Measurements from ENCODE around the gene CWF19L2. TPM values are rescaled to one million over a fixed set of nuclear protein-coding genes. Genes with fewer than 3 reads are reported as not detected.

Gene CWF19L2
- polyA plus RNA-seq, 3 donors, result 1.6 to 2.2 (median 1.7) TPM

- H3K27me3 ChIP-seq (ENCODE audit: control insufficient read depth in 2 of 2, insufficient read depth in 2 of 2, low read length in 2 of 2), result no peaks in the 10 kb centered on the region
Observed at GRCh38 chr11:107413352-107413751, 44.3 kb downstream of the CWF19L2 start.

GRCh38 chr11:107408762-107409211 is 48.8 kb downstream of the CWF19L2 start:
- H3K4me3 ChIP-seq (replicated peaks in 1 of 3; ENCODE audit: low read depth in 2 of 3, low read length in 3 of 3), result no peak overlapping the region
- peaks cover 38 to 44% of the 10 kb centered on the region in 2 donors for H3K36me3 Mint-ChIP-seq
- H3K36me3 ChIP-seq (replicated peaks in 1 of 2; ENCODE audit: control insufficient read depth in 1 of 2, insufficient read depth in 2 of 2, low read length in 2 of 2), result peaks cover 9 to 26% of the 10 kb centered on the region in 2 donors
- H3K27me3 ChIP-seq (ENCODE audit: control insufficient read depth in 2 of 2, insufficient read depth in 2 of 2, low read length in 2 of 2), result no peaks in the 10 kb centered on the region
- H3K4me3 Mint-ChIP-seq, result no peak overlapping the region
- H3K9me3 Mint-ChIP-seq, result peaks cover 0 to 2% (median 0%) of the 10 kb centered on the region in 7 donors
- no peaks in the 10 kb centered on the region for H3K4me1 Mint-ChIP-seq
- H3K27ac Mint-ChIP-seq, result no peak overlapping the region
- no peak overlapping the region for H3K27ac ChIP-seq (ENCODE audit: low read depth in 1 of 2, low read length in 2 of 2)
- no peaks in the 10 kb centered on the region for H3K27me3 Mint-ChIP-seq (ENCODE audit: low read depth in 3 of 3)
- no peaks in the 10 kb centered on the region for H3K9me3 ChIP-seq (replicated peaks in 1 of 2; ENCODE audit: control insufficient read depth in 1 of 2, insufficient read depth in 1 of 2, low read length in 2 of 2)
- no peaks in the 10 kb centered on the region for H4K20me1 ChIP-seq (ENCODE audit: insufficient read depth, low read length)
- intact Hi-C loops (cut with micrococcal nuclease), result no loop called here
- H2AFZ ChIP-seq (ENCODE audit: insufficient read depth, low read depth, low read length, poor library complexity, severe bottlenecking), result no peak overlapping the region
- H3K79me2 ChIP-seq (ENCODE audit: insufficient read depth, low read length), result no peaks in the 10 kb centered on the region
- H3K4me1 ChIP-seq (ENCODE audit: control insufficient read depth in 1 of 2, insufficient read depth in 2 of 2, low read length in 2 of 2), result no peaks in the 10 kb centered on the region
- no peak for TF ChIP-seq CTCF (IDR thresholded peaks at IDR 0.05)
- no peak overlapping the region for H3K9ac ChIP-seq (ENCODE audit: insufficient read depth, low read length, poor library complexity, severe bottlenecking)
- no CpG with 5 or more reads among the region's 1 CpG for WGBS (ENCODE audit: insufficient coverage)
- no peak for DNase-seq
- no peak overlapping the region for H3K4me2 ChIP-seq (replicated peaks; ENCODE audit: extremely low read depth, low read length, poor library complexity, severe bottlenecking)

More at GRCh38 chr11:107413352-107413751, 44.3 kb downstream of the CWF19L2 start:
- H3K4me1 ChIP-seq (ENCODE audit: control insufficient read depth in 1 of 2, insufficient read depth in 2 of 2, low read length in 2 of 2), result no peaks in the 10 kb centered on the region
- H3K4me3 ChIP-seq (replicated peaks in 1 of 3; ENCODE audit: low read depth in 2 of 3, low read length in 3 of 3), result no peak overlapping the region
- no CpG with 5 or more reads among the region's 1 CpG for WGBS (ENCODE audit: insufficient coverage)
- Mint-ChIP-seq H3K4me3 (no peak overlapping the region), H3K27me3 (ENCODE audit: low read depth in 3 of 3) (no peaks in the 10 kb centered on the region), H3K4me1 (no peaks in the 10 kb centered on the region), H3K36me3 (peaks cover 45 to 61% of the 10 kb centered on the region in 2 donors), H3K9me3 (no peaks in the 10 kb centered on the region), H3K27ac (no peak overlapping the region)
- peaks cover 19 to 44% of the 10 kb centered on the region in 2 donors for H3K36me3 ChIP-seq (replicated peaks in 1 of 2; ENCODE audit: control insufficient read depth in 1 of 2, insufficient read depth in 2 of 2, low read length in 2 of 2)
- H3K79me2 ChIP-seq (ENCODE audit: insufficient read depth, low read length), result no peaks in the 10 kb centered on the region
- no peak overlapping the region for H2AFZ ChIP-seq (ENCODE audit: insufficient read depth, low read depth, low read length, poor library complexity, severe bottlenecking)
- H3K27ac ChIP-seq (ENCODE audit: low read depth in 1 of 2, low read length in 2 of 2), result no peak overlapping the region
- intact Hi-C loops (cut with micrococcal nuclease), result no loop called here
- no peak for TF ChIP-seq CTCF (IDR thresholded peaks at IDR 0.05)
- H3K9me3 ChIP-seq (replicated peaks in 1 of 2; ENCODE audit: control insufficient read depth in 1 of 2, insufficient read depth in 1 of 2, low read length in 2 of 2), result no peaks in the 10 kb centered on the region
- no peak overlapping the region for H3K4me2 ChIP-seq (replicated peaks; ENCODE audit: extremely low read depth, low read length, poor library complexity, severe bottlenecking)
- no peak for DNase-seq
- no peak overlapping the region for H3K9ac ChIP-seq (ENCODE audit: insufficient read depth, low read length, poor library complexity, severe bottlenecking)
- H4K20me1 ChIP-seq (ENCODE audit: insufficient read depth, low read length), result no peaks in the 10 kb centered on the region
